HepG2 (cell line): ENCODE measurements around the gene ZAR1. TPM values are rescaled to one million over a fixed set of nuclear protein-coding genes. Genes with fewer than 3 reads are reported as not detected.
"Not testable (repeated sequence)": the region's sequence is repeated elsewhere in the genome, so short reads cannot be mapped to it uniquely, and the experiment has no call there.

Source experiments
- ATAC-seq: fragments of 200-7000 bp; cut with Tn5 transposase; 3 replicates; pipeline ENCODE4 v1.9.1; 2020; ENCODE audit warnings: mild to moderate bottlenecking, moderate library complexity
- Bru-seq: library from RNA; stranded (reverse); fragments of 400-500 nt; gene quantifications from one replicate; lab custom pipeline; 2021; lab: Mats Ljungman, UMichigan
- BruChase-seq, 2 experiments: library from RNA; stranded (reverse); fragments of 400-500 nt; gene quantifications; one replicate each; lab custom pipeline; 2021; lab: Mats Ljungman, UMichigan
- BruUV-seq: library from RNA; stranded (reverse); fragments of 400-500 nt; replicated peaks from 2 replicates; lab custom pipeline; 2021; lab: Mats Ljungman, UMichigan
- CTCF ChIA-PET: fragments of 300-600 bp; formaldehyde crosslinking; extraction: SDS; loops from one replicate; lab custom pipeline; 2021; ENCODE audit warnings: low total read pairs, inconsistent platforms, low intra/inter-chr PET ratio; lab: Yijun Ruan, JAX
- POLR2A ChIA-PET: fragments of 350-600 bp; sonication (Branson Sonifier 250); formaldehyde crosslinking; loops from one replicate; lab custom pipeline; 2020; ENCODE audit warnings: antibody characterized with exemption, inconsistent platforms; lab: Yijun Ruan, JAX
- DNase-seq: peaks from one replicate; pipeline ENCODE4 v3.0.0-alpha.2; 2015; ENCODE audit warnings: low spot score
- FAIRE-seq: peaks from 3 replicates; lab custom pipeline; 2011; peaks lifted over from hg19 to GRCh38; lab: Jason Lieb, UNC
- H2AFZ ChIP-seq: one replicate; pipeline ENCODE4 v1.6.1; 2011; ENCODE audit warnings: low read length, inconsistent platforms
- H3K27ac ChIP-seq: fragments of 300-600 bp; 3 replicates; pipeline ENCODE4 v1.8.0; 2011; ENCODE audit warnings: mixed run types, mild to moderate bottlenecking, mixed read lengths, low read length, inconsistent platforms; ENCODE audit not compliant: insufficient read depth; ENCODE audit errors: extremely low read length
- H3K27me3 ChIP-seq, 2 experiments: fragments of 200-600 bp in 1 of 2; 2 replicates in 1 of 2; 3 replicates in 1 of 2; pipeline versions ENCODE4 v1.6.0 to v1.8.0; 2011; ENCODE audit warnings: low read length in 2 of 2, mild to moderate bottlenecking in 2 of 2, moderate library complexity in 2 of 2, inconsistent platforms in 1 of 2; ENCODE audit not compliant: insufficient read depth in 2 of 2, control insufficient read depth in 1 of 2
- H3K36me3 ChIP-seq, 2 experiments: fragments of 200-600 bp in 1 of 2; replicated peaks in 1 of 2; 2 replicates in 1 of 2; 3 replicates in 1 of 2; pipeline versions ENCODE4 v1.5.1 to v1.8.0; 2011; ENCODE audit warnings: low read length in 2 of 2, inconsistent platforms in 1 of 2; ENCODE audit not compliant: insufficient read depth in 2 of 2, control insufficient read depth in 1 of 2
- H3K4me1 ChIP-seq: 2 replicates; pipeline ENCODE4 v1.5.1; 2012; ENCODE audit warnings: low read length, inconsistent platforms; ENCODE audit not compliant: insufficient read depth
- H3K4me2 ChIP-seq: 2 replicates; pipeline ENCODE4 v1.6.0; 2011; ENCODE audit warnings: low read depth, low read length, inconsistent platforms
- H3K4me3 ChIP-seq, 3 experiments: fragments of 200-600 bp in 1 of 3; sonication (generic), shearing (Covaris generic) in 1 of 3; replicated peaks in 1 of 3; 2 replicates each; pipeline ENCODE4 v1.5.1; 2011 to 2016; ENCODE audit warnings: low read length in 3 of 3, inconsistent platforms in 2 of 3, low read depth in 2 of 3, mild to moderate bottlenecking in 2 of 3, control low read depth in 1 of 3, mixed read lengths in 1 of 3; ENCODE audit not compliant: insufficient read depth in 1 of 3
- H3K79me2 ChIP-seq: one replicate; pipeline ENCODE4 v1.6.1; 2011; ENCODE audit warnings: low read length, inconsistent platforms; ENCODE audit not compliant: insufficient read depth
- H3K9ac ChIP-seq: 2 replicates; pipeline ENCODE4 v1.6.0; 2011; ENCODE audit warnings: mild to moderate bottlenecking, low read depth, low read length, inconsistent platforms; ENCODE audit not compliant: insufficient read depth
- H3K9me3 ChIP-seq: 2 replicates; pipeline ENCODE4 v1.5.1; 2012; ENCODE audit warnings: mild to moderate bottlenecking, low read length
- H4K20me1 ChIP-seq: 2 replicates; pipeline ENCODE4 v1.6.0; 2011; ENCODE audit warnings: inconsistent platforms, mild to moderate bottlenecking, low read length, moderate library complexity; ENCODE audit not compliant: insufficient read depth
- EED ChIP-seq: sonication (generic); formaldehyde crosslinking; IDR thresholded peaks from 2 replicates; pipeline ENCODE4 v1.5.0; 2020; ENCODE audit warnings: mild to moderate bottlenecking, missing genetic modification reagents
- HNRNPH1 ChIP-seq: fragments of 200-400 bp; formaldehyde crosslinking; optimal IDR thresholded peaks from 2 replicates; pipeline ENCODE3; 2017; ENCODE audit warnings: mild to moderate bottlenecking, low read depth, low read length
- MAFG ChIP-seq: sonication (generic); formaldehyde crosslinking; IDR thresholded peaks from 2 replicates; pipeline ENCODE4 v1.5.1; 2020; ENCODE audit warnings: mild to moderate bottlenecking, missing genetic modification reagents
- NKX3-1 ChIP-seq: sonication (generic); formaldehyde crosslinking; IDR thresholded peaks from 2 replicates; pipeline ENCODE4 v1.5.0; 2020; ENCODE audit warnings: missing genetic modification reagents
- YY1 ChIP-seq: IDR thresholded peaks from 2 replicates; pipeline ENCODE4 v1.6.1; 2011; ENCODE audit warnings: low read length, low read depth, moderate library complexity, mild to moderate bottlenecking; ENCODE audit not compliant: insufficient read depth, insufficient replicate concordance
- ZBTB37 ChIP-seq: sonication (generic); formaldehyde crosslinking; IDR thresholded peaks from 2 replicates; pipeline ENCODE4 v1.4.0; 2020; ENCODE audit warnings: mild to moderate bottlenecking, missing genetic modification reagents
- ZNF629 ChIP-seq: sonication (generic); formaldehyde crosslinking; conservative IDR thresholded peaks from 2 replicates; pipeline ENCODE4 v1.5.0; 2020; ENCODE audit warnings: missing genetic modification reagents
- ZNF746 ChIP-seq: sonication (generic); formaldehyde crosslinking; IDR thresholded peaks from 2 replicates; pipeline ENCODE4 v1.8.0; 2022; ENCODE audit warnings: mild to moderate bottlenecking, missing genetic modification reagents
- WGBS: methylation state at CpG from one replicate; pipeline ENCODE4 v1.1.6; 2017; ENCODE audit warnings: low lambda C conversion rate; 5-methylcytosine and 5-hydroxymethylcytosine counted together
- in situ Hi-C: cut with HindIII; loops from 2 replicates; pipeline ENCODE4 v1.10.0; 2017; ENCODE audit warnings: low pct_unique_long_range_greater_than_20kb; ENCODE audit not compliant: extremely low pct_ligation_motif_present
- intact Hi-C: fragments of 100-400 bp; cut with micrococcal nuclease; formaldehyde crosslinking; loops from one replicate; pipeline ENCODE4 v1.10.0; 2022; ENCODE audit not compliant: unreplicated experiment
- long read RNA-seq, 2 experiments: library from RNA in 1 of 2; library from polyadenylated mRNA in 1 of 2; stranded (forward) in 1 of 2; unstranded in 1 of 2; transcript quantifications; one replicate each; pipeline ENCODE4 v2.0.0, GENCODE V29; 2019 to 2022
- polyA minus RNA-seq, 3 experiments: library from RNA; depleted of rRNA, polyadenylated mRNA; stranded (reverse); fragments of >200 nt; gene quantifications; 2 replicates each; pipeline ENCODE4 v1.2.3, GENCODE V29; 2011; ENCODE audit warnings: low replicate concordance in 1 of 3
- polyA plus RNA-seq, 8 experiments: library from polyadenylated mRNA; depleted of rRNA in 3 of 8; stranded (reverse) in 7 of 8; unstranded in 1 of 8; fragments of >200 nt; fragmentation: Illumina TruSeq in 4 of 8; extraction: Trizol in 4 of 8; gene quantifications; 2 replicates each; pipeline versions ENCODE4 v1.2.1 to v1.2.3, GENCODE V29; 2011 to 2016; ENCODE audit warnings: low read depth in 4 of 8, missing spikeins in 1 of 8, mixed read lengths in 1 of 8; ENCODE audit not compliant: insufficient read depth in 1 of 8
- total RNA-seq, 5 experiments: library from RNA; depleted of rRNA; stranded (reverse); fragments of >200 nt; fragmentation: Illumina TruSeq; extraction: Trizol; gene quantifications; 2 replicates each; pipeline ENCODE4 v1.2.3, GENCODE V29; 2016; ENCODE audit warnings: low read depth in 1 of 5

Gene ZAR1
- not detected in 2 replicates for total RNA-seq (2016; rRNA removed; fragmentation: Illumina TruSeq; extraction: Trizol)
- total RNA-seq (2016; cell fraction: cytosol; rRNA removed; fragmentation: Illumina TruSeq; extraction: Trizol; ENCODE audit: low read depth), result not detected in 2 replicates
- total RNA-seq (2016; cell fraction: insoluble cytoplasmic fraction; rRNA removed; fragmentation: Illumina TruSeq; extraction: Trizol), result not detected in 2 replicates
- total RNA-seq (2016; cell fraction: membrane; rRNA removed; fragmentation: Illumina TruSeq; extraction: Trizol), result not detected in 2 replicates
- total RNA-seq (2016; cell fraction: nucleus; rRNA removed; fragmentation: Illumina TruSeq; extraction: Trizol), result not detected in 2 replicates
- not detected in 2 replicates for polyA plus RNA-seq (2011; rRNA removed)
- polyA plus RNA-seq (2011; cell fraction: cytosol; rRNA removed), result not detected in 2 replicates
- polyA plus RNA-seq (2011; cell fraction: nucleus; rRNA removed), result not detected in 2 replicates
- polyA plus RNA-seq (2012), result not detected in 2 replicates
- polyA plus RNA-seq (2016; cell fraction: cytosol; fragmentation: Illumina TruSeq; extraction: Trizol; ENCODE audit: low read depth), result not detected in 2 replicates
- not detected in 2 replicates for polyA plus RNA-seq (2016; cell fraction: insoluble cytoplasmic fraction; fragmentation: Illumina TruSeq; extraction: Trizol; ENCODE audit: low read depth)
- polyA plus RNA-seq (2016; cell fraction: membrane; fragmentation: Illumina TruSeq; extraction: Trizol; ENCODE audit: low read depth), result not detected in 2 replicates
- not detected in 2 replicates for polyA plus RNA-seq (2016; cell fraction: nucleus; fragmentation: Illumina TruSeq; extraction: Trizol; ENCODE audit: insufficient read depth, low read depth)
- polyA minus RNA-seq (2011; rRNA and poly(A)+ RNA removed; ENCODE audit: low replicate concordance), result not detected in 2 replicates
- polyA minus RNA-seq (2011; cell fraction: cytosol; rRNA and poly(A)+ RNA removed), result not detected in 2 replicates
- not detected in 2 replicates for polyA minus RNA-seq (2011; cell fraction: nucleus; rRNA and poly(A)+ RNA removed)
- not detected for Bru-seq, nascent RNA
- BruChase-seq, experiment 1, labeled RNA remaining after a 6-hour chase, result percentile 19 among the genes with signal in this experiment
- percentile 35 among the genes with signal in this experiment for BruChase-seq, experiment 2, labeled RNA remaining after a 2-hour chase
- long read RNA-seq, experiment 1, result 0 reads
- long read RNA-seq, experiment 2, result 0 reads

GRCh38 chr4:48490012-48490679, at the start of gene ZAR1:
TSS of gene ZAR1 (plus strand) at chr4:48490252. CDS start at chr4:48490292, 40 bp downstream.
- Histone ChIP-seq H3K4me1 (no peaks in the 10 kb centered on the region), H3K27me3 (peaks cover 0 to 6% of the 10 kb centered on the region in 2 experiments; a peak in 3 of 5 replicates), H3K9me3 (no peaks in the 10 kb centered on the region), H3K27ac (no peak within 1 kb of the TSS), H3K79me2 (no peaks in the 10 kb centered on the region), H3K4me2 (peak within 1 kb of the TSS; percentile 60), H4K20me1 (no peaks in the 10 kb centered on the region), H3K4me3 (peak within 1 kb of the TSS; percentile 16 to 40 (median 26); a peak in 3 of 6 replicates), H3K9ac (no peak within 1 kb of the TSS), H2AFZ (no peak within 1 kb of the TSS), H3K36me3 (no peaks in the 10 kb centered on the region)
- intact Hi-C loops (no loop called here), in situ Hi-C loops (no loop called here)
- CTCF ChIA-PET, result no interaction called here
- 47% methylated on average over 29 of the region's 80 CpGs for WGBS
- BruUV-seq, result no TSS peak
- ATAC-seq (peak; percentile 50), FAIRE-seq (no peak), DNase-seq (no peak)
- POLR2A ChIA-PET, result no interaction called here
- no peak for TF ChIP-seq EED (CRISPR knock-in tag)
- TF ChIP-seq NKX3-1, result no peak
- no peak for TF ChIP-seq YY1
- TF ChIP-seq ZNF629 (CRISPR knock-in tag), result no peak
- TF ChIP-seq ZBTB37 (CRISPR knock-in tag), result no peak
- TF ChIP-seq ZNF746 (CRISPR knock-in tag), result no peak
- no peak for TF ChIP-seq MAFG
- no peak for TF ChIP-seq HNRNPH1

- H3K4me3 ChIP-seq, FAIRE-seq, H3K9me3 ChIP-seq, H3K27me3 ChIP-seq, H3K27ac ChIP-seq, H4K20me1 ChIP-seq, H3K9ac ChIP-seq, H3K4me1 ChIP-seq, H2AFZ ChIP-seq, CTCF ChIA-PET, BruUV-seq, H3K4me2 ChIP-seq, ATAC-seq, DNase-seq, POLR2A ChIA-PET, H3K79me2 ChIP-seq, H3K36me3 ChIP-seq: not testable (repeated sequence)
- WGBS, result 3% methylated on average over 5 of the region's 5 CpGs
- intact Hi-C loops (loop anchor here (10.0 kb wide), 1 partner anchor 524 kb away; no protein-coding TSS in a partner anchor), in situ Hi-C loops (loop anchor here (10.0 kb wide), 1 partner anchor 104 kb away; no protein-coding TSS in a partner anchor)
Observed at GRCh38 chr4:48440914-48441313, 49.1 kb upstream of the ZAR1 start.
